Activated T-helper 17 cell treated with anti-CD3 and anti-CD28 coated beads, Interleukin-2, amount 50 U/mL, for 72 hours (primary cell): ENCODE data around the gene CCT8. TPM values are rescaled to one million over a fixed set of nuclear protein-coding genes. Genes with fewer than 3 reads are reported as not detected.
A peak's percentile ranks its signal among the peaks of the same experiment; 100 is the strongest.

Experiments
- ATAC-seq: fragments of 150-1000 bp; cut with Tn5 transposase; replicated peaks from 2 replicates; pipeline ENCODE4 v1.10.0; 2021; ENCODE audit warnings: mild to moderate bottlenecking, moderate library complexity
- H3K27ac Mint-ChIP-seq: one replicate; pipeline ENCODE4 v1.8.0; 2022; ENCODE audit warnings: mixed read lengths
- H3K27me3 Mint-ChIP-seq: one replicate; pipeline ENCODE4 v1.8.0; 2022; ENCODE audit warnings: mixed read lengths
- H3K36me3 Mint-ChIP-seq: one replicate; pipeline ENCODE4 v1.8.0; 2022; ENCODE audit warnings: low read depth, mild to moderate bottlenecking, mixed read lengths
- H3K4me1 Mint-ChIP-seq: one replicate; pipeline ENCODE4 v1.8.0; 2022; ENCODE audit warnings: mixed read lengths
- H3K4me3 Mint-ChIP-seq: one replicate; pipeline ENCODE4 v1.8.0; 2022; ENCODE audit warnings: mild to moderate bottlenecking, mixed read lengths
- H3K9me3 Mint-ChIP-seq: one replicate; pipeline ENCODE4 v1.8.0; 2022; ENCODE audit warnings: mixed read lengths
- total RNA-seq, 2 donors: library from RNA; stranded (reverse); gene quantifications; one replicate each; pipeline ENCODE4 v1.2.3, GENCODE V29; 2022

CCT8 gene, protein sequence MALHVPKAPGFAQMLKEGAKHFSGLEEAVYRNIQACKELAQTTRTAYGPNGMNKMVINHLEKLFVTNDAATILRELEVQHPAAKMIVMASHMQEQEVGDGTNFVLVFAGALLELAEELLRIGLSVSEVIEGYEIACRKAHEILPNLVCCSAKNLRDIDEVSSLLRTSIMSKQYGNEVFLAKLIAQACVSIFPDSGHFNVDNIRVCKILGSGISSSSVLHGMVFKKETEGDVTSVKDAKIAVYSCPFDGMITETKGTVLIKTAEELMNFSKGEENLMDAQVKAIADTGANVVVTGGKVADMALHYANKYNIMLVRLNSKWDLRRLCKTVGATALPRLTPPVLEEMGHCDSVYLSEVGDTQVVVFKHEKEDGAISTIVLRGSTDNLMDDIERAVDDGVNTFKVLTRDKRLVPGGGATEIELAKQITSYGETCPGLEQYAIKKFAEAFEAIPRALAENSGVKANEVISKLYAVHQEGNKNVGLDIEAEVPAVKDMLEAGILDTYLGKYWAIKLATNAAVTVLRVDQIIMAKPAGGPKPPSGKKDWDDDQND
- total RNA-seq = 100 to 1,000 TPM; 333 to 405 TPM

GRCh38 chr21:29073222-29074006 is at the start of gene CCT8:
TSS of gene CCT8 (minus strand) at chr21:29073648. CDS start at chr21:29073590, 58 bp downstream.
- H3K27ac Mint-ChIP-seq = peak within 1 kb of the TSS; percentile 100
- H3K27me3 Mint-ChIP-seq = no peaks in the 10 kb centered on the region
- H3K4me1 Mint-ChIP-seq = peaks cover 29% of the 10 kb centered on the region
- H3K9me3 Mint-ChIP-seq = peaks cover 4% of the 10 kb centered on the region
- H3K36me3 Mint-ChIP-seq = peaks cover 53% of the 10 kb centered on the region
- peak; percentile 88 for ATAC-seq
- H3K4me3 Mint-ChIP-seq = peak within 1 kb of the TSS; percentile 100

- Mint-ChIP-seq H3K36me3 (peaks cover 6% of the 10 kb centered on the region), H3K4me3 (no peak overlapping the region), H3K9me3 (no peaks in the 10 kb centered on the region), H3K27me3 (no peaks in the 10 kb centered on the region), H3K27ac (no peak overlapping the region), H3K4me1 (no peaks in the 10 kb centered on the region)
- ATAC-seq = no peak
Measured at GRCh38 chr21:29121759-29122158, 48.3 kb upstream of the CCT8 start.

- no peak for ATAC-seq
- H3K4me3 Mint-ChIP-seq = no peak overlapping the region
- no peaks in the 10 kb centered on the region for H3K27me3 Mint-ChIP-seq
- H3K4me1 Mint-ChIP-seq = no peaks in the 10 kb centered on the region
- peaks cover 6% of the 10 kb centered on the region for H3K36me3 Mint-ChIP-seq
- no peak overlapping the region for H3K27ac Mint-ChIP-seq
- no peaks in the 10 kb centered on the region for H3K9me3 Mint-ChIP-seq
Measured at GRCh38 chr21:29117372-29117955, 44.0 kb upstream of the CCT8 start.

- Mint-ChIP-seq H3K27me3 (no peaks in the 10 kb centered on the region), H3K27ac (no peak overlapping the region), H3K36me3 (peaks cover 6% of the 10 kb centered on the region), H3K4me3 (no peak overlapping the region), H3K4me1 (no peaks in the 10 kb centered on the region), H3K9me3 (no peaks in the 10 kb centered on the region)
- no peak for ATAC-seq
Measured at GRCh38 chr21:29115899-29116298, 42.5 kb upstream of the CCT8 start.

DNA sequence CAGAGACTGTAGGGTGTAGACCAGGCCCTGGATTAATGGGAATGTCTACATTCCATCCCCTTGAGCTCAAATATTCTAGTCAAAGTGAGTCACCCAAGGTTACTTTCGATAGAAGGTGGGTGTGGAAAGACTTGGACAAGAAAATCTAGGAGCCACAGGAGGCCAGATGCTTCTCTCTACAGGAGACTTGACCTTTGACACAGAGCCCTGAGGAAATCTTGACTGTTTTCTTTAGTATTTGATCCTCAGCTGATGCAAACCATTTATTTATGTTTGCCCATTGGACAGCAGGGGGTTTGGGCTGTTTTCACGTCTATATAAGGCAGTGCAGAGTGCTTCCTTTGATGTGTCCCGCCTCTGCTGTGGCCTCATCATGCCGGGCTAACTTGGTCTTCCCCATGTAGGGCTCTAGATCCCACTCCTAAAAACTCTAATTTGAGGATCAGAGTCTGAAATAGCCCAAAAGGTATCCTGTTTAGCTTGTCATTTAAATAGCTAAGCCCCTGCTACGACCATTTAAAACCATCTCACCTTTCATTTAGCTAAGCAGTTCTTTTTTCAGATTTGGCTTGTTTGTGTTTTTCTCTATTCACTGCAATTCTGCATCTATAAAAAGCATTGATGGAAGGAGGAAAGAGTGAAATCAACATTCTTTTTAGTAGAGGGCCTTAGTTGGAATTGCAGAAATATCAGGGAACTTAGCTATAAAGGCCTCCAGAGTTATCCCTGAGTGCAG is 41.5 kb upstream of the CCT8 start:
- no peaks in the 10 kb centered on the region for H3K27me3 Mint-ChIP-seq
- H3K27ac Mint-ChIP-seq = no peak overlapping the region
- H3K36me3 Mint-ChIP-seq = peaks cover 8% of the 10 kb centered on the region
- H3K9me3 Mint-ChIP-seq = no peaks in the 10 kb centered on the region
- no peak for ATAC-seq
- H3K4me3 Mint-ChIP-seq = no peak overlapping the region
- H3K4me1 Mint-ChIP-seq = no peaks in the 10 kb centered on the region

- Mint-ChIP-seq H3K36me3 (peaks cover 35% of the 10 kb centered on the region), H3K9me3 (no peaks in the 10 kb centered on the region), H3K4me3 (no peak overlapping the region), H3K27ac (no peak overlapping the region), H3K27me3 (no peaks in the 10 kb centered on the region), H3K4me1 (no peaks in the 10 kb centered on the region)
- no peak for ATAC-seq
Measured at GRCh38 chr21:29105218-29105617, 31.8 kb upstream of the CCT8 start.

DNA sequence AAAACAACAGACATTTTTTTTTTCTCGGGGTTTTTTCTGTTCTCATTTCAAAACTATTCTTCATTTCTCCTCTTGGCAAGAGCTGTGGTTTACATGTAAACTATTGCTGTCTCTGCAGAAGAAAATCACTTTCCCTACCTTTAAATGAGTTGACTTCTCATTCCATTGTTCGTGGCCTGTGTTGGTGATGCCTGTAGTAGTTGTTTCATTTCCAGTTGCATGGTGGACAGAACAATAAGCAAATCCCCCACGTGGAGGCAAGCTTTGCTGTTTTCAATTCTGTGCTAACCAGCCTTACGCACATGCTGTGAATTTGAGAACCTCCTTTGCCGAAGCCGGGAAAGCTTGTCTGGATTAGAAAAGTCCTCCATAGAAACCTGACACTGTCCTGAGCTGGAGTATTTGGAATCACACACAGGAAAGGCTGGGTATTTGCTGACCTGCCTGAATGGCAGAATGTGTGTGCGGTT is 30.8 kb upstream of the CCT8 start:
- Mint-ChIP-seq H3K27ac (no peak overlapping the region), H3K9me3 (no peaks in the 10 kb centered on the region), H3K4me1 (no peaks in the 10 kb centered on the region), H3K27me3 (no peaks in the 10 kb centered on the region), H3K36me3 (peaks cover 28% of the 10 kb centered on the region), H3K4me3 (no peak overlapping the region)
- peak; percentile 57 for ATAC-seq

GRCh38 chr21:29102791-29103257 is 29.4 kb upstream of the CCT8 start:
- H3K9me3 Mint-ChIP-seq = no peaks in the 10 kb centered on the region
- H3K4me3 Mint-ChIP-seq = no peak overlapping the region
- H3K36me3 Mint-ChIP-seq = peaks cover 31% of the 10 kb centered on the region
- ATAC-seq = no peak
- H3K4me1 Mint-ChIP-seq = no peaks in the 10 kb centered on the region
- H3K27ac Mint-ChIP-seq = no peak overlapping the region
- H3K27me3 Mint-ChIP-seq = no peaks in the 10 kb centered on the region

GRCh38 chr21:29098156-29098555 is 24.7 kb upstream of the CCT8 start:
- Mint-ChIP-seq H3K27ac (no peak overlapping the region), H3K9me3 (no peaks in the 10 kb centered on the region), H3K27me3 (no peaks in the 10 kb centered on the region), H3K4me1 (no peaks in the 10 kb centered on the region), H3K4me3 (no peak overlapping the region), H3K36me3 (peaks cover 41% of the 10 kb centered on the region)
- ATAC-seq = no peak

DNA sequence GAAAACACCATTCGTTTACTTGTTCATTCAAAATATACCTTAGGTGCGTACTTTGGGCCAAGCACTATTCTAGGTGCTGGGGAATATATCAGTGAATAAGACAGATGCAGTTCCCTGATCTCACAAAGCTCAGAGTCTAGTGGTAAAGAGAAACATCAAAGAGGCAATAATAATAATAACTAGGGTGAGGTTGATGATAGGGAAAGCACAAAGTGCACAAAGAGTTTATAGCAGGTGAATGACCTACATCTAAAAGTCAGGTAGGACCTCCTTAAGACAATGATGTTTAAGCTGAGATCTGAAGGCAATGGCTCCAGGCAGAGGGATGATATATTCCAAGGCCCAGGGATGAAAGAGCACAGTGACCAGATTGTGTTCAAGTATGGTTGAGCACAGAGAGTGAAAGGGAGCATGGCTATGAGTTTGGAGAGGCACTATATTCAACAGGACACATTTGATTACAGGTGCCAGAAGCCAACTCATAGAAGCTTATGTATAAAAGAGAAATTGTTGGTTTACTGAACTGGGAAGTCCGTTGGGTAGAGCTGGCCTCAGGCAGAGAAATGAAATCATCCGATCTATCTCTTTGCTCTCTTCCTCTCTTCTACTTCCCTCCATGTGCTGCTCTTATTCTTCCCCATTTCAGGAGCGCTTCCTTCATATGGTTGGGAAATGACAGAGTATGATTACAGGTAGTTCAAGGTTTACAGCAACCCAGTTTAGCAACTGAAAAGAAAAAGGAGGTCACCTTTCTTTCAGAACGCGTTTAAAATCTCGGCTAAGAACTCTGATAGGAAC is 23.0 kb upstream of the CCT8 start:
- H3K27me3 Mint-ChIP-seq = no peaks in the 10 kb centered on the region
- no peak overlapping the region for H3K27ac Mint-ChIP-seq
- H3K9me3 Mint-ChIP-seq = no peaks in the 10 kb centered on the region
- no peak for ATAC-seq
- H3K4me1 Mint-ChIP-seq = peaks cover 8% of the 10 kb centered on the region
- no peak overlapping the region for H3K4me3 Mint-ChIP-seq
- peaks cover 45% of the 10 kb centered on the region for H3K36me3 Mint-ChIP-seq

- ATAC-seq = peak; percentile 67
- Mint-ChIP-seq H3K27ac (peak overlapping the region; percentile 85), H3K27me3 (no peaks in the 10 kb centered on the region), H3K4me3 (peak overlapping the region; percentile 40), H3K4me1 (peaks cover 23% of the 10 kb centered on the region), H3K36me3 (peaks cover 40% of the 10 kb centered on the region), H3K9me3 (no peaks in the 10 kb centered on the region)
Measured at GRCh38 chr21:29092102-29092959, 18.9 kb upstream of the CCT8 start.

- Mint-ChIP-seq H3K27me3 (no peaks in the 10 kb centered on the region), H3K27ac (peak overlapping the region; percentile 55), H3K9me3 (no peaks in the 10 kb centered on the region), H3K4me1 (peaks cover 23% of the 10 kb centered on the region), H3K36me3 (peaks cover 51% of the 10 kb centered on the region), H3K4me3 (no peak overlapping the region)
- peak; percentile 79 for ATAC-seq
Measured at GRCh38 chr21:29091033-29091432, 17.6 kb upstream of the CCT8 start.
